Stimulated activated naive CD8-positive, alpha-beta T cell treated with anti-CD3 and anti-CD28 coated beads, Interleukin-15, Interleukin-2, amounts not matched to agents 100 U/mL and 50 U/mL, for 24 hours (primary cell): ENCODE data around the gene CCDC93.

ENCODE experiments used
- ATAC-seq: fragments of 150-1000 bp; cut with Tn5 transposase; one replicate; pipeline ENCODE4 v1.10.0; 2021
- DNase-seq: peaks from one replicate; pipeline ENCODE4 v3.0.0; 2021

Gene CCDC93

DNA sequence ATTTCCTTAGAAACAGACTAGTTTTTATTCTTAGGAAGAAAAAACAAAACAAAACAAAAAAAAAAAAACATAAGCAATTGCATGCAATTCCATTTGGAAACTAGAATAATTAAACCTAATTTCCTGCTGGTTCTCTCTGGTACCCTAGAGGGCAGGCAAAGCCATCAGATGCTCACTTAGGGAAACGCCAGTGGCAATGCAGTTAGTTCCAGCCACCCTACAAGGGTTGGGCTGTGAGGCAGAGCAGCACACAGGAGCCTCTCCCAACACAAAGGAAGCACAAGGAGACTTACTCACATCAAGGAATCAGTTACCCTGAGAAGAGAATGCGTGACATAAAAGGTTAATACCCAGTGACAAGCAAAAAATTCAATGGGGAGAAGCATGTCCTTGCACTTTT lies 28.8 kb downstream of the CCDC93 start:
- no peak for ATAC-seq
- DNase-seq = no peak

DNA sequence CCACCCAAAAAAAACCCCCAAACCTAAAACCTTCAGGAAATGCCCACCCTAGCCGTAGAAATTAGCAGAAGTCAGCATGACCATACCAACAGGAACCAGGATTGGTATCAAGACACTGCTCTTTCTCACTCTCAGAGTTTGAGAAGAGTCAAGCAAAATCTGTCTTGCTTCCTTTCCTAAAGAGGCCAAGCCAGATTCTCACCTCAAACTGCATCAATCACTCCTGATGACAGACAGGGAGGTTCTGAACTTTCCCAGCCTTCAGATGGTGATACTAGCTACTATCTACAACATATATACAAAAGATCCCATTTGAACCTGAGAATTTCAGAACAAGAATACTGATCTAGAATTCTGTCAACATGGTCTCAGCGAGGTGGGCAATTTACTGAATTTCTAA lies 29.7 kb downstream of the CCDC93 start:
- DNase-seq = no peak
- no peak for ATAC-seq

DNA sequence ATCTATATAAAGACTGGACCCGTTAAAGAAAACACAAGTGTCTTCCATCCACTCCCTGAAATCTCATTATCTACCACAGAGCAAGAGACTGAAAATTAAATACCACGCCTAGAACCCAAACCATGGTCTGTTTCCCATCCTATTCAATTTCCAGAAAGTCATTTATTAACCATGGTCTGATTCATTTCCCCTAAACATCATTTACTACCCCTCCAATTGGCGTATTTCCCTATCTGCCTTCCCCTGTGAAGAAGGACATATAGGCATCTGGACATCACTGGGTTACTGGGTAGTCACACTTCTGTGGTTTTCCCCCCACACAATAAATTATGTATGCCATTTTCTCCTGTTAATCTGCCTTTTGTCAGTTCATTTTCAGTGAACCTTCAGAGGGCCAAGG lies 30.8 kb downstream of the CCDC93 start:
- no peak for ATAC-seq
- no peak for DNase-seq

DNA sequence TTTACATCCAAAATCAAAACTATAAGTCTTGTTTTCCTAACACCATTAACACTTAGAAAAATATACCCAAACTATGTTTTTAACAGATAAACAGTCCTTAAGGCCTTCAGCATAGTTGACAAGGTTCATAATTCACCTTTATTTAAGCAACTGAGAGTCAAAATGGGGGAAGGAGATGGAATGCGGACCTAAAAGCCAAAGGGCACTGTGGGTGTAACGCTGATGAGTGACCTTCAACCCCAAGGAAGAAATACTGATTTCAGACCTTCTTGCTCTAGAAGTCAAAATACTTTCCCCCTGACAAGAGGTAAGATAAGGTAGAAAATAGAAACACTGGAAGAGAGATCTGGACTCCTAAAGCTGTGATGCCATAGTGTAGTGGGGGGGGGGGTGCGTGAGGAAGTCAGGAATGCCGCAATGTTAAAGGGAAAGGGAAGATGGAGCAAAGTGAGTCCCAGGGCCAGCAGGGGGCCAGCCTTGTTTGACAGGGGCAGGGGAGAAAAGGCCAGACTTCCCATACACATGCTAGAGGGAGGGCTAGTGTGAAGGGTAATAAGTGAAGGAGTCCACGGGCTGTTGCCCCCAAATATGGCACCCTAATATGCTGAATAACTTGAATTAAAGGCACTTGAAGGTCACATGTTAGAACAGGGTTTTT lies 31.4 kb downstream of the CCDC93 start:
- no peak for ATAC-seq
- DNase-seq = no peak

DNA sequence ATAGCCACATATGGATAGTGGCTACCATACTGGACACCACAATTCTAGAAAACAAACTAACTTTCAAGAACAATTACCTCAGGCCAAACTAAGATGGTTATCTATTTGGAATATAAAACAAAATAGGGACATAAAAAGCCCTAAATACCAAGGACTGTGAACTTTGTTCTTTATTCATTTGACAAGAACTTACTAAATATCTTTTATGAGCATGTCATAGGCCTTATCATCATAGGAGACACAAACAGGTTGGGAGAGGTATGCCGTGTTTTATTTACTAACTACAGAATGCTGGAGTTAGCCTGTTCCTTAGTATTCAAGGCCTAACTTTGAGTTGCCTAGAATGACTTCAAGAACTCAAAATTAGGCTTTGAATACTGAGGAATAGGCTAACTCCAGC lies 32.1 kb downstream of the CCDC93 start:
- ATAC-seq = no peak
- DNase-seq = no peak

DNA sequence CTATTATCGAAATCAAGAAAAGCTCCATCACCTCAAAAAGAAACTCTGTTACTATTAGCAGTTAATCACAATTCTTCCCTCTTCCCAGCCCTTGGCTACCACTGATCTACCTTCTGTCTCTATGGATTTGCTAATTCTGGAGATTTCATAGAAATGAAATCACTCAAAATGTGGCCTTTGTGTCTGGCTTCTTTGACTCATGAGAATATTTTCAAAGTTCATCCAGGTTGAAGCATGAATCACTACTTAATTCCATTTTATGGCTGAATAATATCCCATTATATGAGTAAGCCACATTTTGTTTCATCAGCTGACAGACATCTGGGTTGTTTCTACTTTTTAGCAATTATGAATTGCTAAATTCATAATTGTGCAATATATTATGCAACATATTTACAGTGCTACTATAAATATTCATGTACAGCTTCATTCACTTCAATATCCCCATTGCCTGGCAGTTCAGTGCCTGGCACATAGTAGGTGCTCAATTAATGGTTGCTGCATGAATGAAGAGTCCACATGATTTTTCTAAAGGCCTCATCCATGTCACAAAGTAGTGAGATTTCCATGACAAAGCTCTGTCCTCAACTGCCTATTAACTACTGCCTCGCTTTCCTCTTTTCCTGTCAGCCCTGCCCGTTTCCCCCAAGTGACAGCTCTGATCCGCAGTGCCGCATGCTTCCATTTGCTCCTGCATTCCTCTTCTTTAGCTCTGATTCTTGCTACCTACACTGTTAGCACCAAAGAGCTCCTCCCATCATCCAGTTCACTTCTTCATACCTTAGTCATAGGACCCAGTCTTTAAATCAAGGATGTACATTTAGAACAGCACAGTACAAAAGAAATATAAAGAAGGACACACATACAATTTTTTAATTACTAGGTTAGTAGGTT lies 32.8 kb downstream of the CCDC93 start:
- no peak for DNase-seq
- ATAC-seq = no peak

DNA sequence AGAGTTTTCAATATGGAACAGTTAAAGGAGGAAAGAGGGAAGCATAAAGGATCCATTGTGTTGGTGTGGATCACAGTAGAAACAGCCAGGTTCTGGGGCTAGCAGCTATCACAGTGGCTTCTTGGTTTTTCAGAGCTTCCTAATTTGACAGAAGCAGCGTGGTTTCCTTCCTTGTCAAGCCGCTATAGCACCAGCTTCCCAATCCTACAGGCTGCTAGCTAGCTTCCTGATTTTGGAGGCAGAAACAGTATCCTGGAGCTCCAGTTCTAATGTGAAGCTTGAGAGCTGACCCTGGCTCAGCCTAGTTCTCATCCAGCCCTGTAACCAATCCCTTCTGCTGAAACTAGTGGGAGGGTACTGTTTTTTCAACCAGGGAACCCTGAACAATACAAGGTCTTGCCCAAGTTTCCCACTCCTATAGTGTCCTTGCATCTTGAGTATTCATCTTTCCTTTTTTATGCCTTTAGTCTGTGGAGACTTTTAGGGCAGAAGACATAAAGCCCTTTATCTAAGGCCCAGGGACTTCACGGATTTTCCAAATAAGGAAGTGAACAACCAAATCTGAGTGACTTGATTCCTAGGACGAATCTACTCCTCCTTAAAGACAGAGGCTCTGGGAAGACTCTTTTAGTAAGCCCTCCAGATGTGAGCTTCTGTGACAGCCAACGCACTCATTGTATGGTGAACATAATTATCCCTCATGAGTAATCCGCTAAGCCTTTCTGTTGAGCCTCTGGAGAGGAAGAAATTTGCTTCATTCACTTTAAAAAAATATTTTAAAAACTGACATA lies 33.8 kb downstream of the CCDC93 start:
- ATAC-seq = no peak
- no peak for DNase-seq

DNA sequence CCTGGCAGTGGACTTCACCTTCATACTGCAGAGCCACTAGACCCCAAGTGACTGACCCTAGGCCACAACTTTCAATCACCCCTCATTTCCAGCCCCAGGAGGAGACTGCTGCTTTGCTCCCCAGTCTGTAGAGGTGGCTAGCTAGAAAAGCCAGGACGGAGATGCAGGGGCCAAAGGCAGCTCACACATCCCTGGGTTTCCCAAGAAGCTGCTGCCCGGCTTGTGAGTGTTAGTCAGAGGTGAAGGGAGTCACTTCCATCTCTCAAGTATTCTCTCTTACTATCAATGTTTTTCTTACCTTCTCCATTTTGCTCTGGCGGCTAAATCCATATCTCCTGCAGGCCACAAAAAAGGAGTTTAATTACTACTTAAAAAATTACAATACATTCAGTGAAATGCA lies 36.2 kb downstream of the CCDC93 start:
- no peak for ATAC-seq

DNA sequence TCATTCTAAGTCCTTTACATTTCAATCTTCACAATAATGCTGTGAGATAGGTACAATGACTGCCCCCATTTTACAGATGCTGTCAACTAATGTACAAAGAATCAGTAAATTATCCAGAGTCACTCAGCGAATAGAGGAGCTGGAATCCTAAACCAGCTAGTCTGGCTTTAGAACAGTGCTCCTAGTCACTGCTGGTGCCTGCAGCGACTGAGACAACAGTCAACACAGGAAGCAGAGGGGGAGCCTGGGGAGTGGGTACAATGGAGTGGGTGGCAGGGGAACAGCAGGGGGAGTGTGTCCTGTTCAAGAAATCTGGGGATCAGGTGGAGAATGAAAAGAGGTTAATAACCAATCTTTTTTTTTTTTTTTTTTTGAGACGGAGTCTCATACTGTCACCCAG lies 37.3 kb downstream of the CCDC93 start:
- no peak for DNase-seq
- no peak for ATAC-seq

More for the DNA sequence above, 36.2 kb downstream of the CCDC93 start:
- no peak for DNase-seq

DNA sequence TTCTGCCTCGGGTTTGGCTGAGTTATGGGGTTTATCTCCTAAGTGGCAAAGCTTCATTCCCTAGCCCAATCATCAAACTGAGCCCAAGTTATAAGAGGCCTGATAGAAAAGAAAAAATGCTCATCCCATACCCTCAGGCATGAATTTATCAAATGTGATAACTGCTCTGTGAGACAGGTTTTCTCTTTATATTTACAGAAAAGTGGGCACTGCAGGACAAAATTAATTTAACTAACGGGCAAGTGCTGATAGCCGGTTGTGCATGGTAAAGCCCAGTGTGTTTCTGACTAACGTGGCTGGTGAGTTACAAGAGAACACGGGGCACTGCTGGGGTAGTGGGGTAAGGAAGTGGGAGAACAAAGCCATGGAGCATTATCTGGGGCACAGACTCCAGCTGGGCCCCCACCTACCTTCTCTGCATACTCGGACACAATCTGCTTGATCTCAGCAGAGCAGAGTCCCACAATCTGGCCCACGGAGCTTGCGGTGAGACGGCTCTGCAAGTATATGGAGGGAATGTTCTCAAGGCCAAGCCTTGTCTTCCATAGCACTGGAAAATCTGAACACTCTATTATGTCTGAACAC lies 40.3 kb downstream of the CCDC93 start:
- no peak for DNase-seq
- no peak for ATAC-seq

DNA sequence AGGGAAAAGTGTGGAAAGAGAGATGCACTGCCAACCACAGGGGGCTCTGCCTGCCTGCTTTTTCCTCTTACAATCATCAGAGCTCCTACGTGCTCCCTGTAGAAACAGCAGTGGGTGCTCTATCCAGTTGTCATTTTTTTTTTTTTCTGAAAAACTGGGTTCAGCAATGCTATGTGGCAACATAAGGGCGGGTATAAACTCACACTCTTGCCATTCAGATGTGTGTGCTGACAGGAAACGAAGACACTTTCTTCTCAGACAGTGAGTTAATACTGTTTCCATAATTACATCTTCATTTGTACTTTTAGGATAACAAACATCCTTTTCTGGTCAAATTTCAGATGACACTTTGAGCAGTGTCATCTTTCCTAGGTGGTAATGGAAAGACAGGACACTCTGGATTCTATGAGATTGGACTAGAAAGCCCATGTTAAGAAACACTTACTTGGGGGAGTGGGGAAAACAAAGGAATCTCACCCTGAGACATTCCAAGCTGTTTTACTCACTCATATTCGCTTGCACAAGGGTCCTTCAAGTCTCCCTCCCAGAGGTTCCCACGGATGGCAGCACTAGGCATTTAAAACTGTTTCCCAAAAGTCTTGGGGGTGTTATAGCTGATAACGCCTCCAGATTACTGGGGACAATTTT lies 41.3 kb downstream of the CCDC93 start:
- no peak for ATAC-seq
- DNase-seq = no peak

DNA sequence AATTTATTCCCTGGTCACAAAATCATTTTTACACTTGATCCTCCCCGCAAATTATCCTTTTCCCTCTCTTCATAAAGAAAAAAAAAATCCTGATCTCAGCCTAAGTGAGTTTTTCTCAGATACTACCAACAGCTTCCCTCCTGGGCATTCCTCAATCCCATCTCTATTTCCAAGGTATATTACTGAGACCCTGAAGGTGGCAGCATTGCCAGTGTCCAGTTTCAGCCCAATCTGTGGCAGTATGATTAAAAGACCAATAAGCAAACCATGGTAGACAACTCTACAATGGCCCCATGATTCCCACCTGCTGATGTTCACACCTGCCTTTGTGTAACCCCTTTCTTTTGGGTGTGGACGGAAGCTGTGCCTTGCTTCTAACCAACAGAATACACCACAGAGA lies 45.1 kb downstream of the CCDC93 start:
- ATAC-seq = no peak
- no peak for DNase-seq

DNA sequence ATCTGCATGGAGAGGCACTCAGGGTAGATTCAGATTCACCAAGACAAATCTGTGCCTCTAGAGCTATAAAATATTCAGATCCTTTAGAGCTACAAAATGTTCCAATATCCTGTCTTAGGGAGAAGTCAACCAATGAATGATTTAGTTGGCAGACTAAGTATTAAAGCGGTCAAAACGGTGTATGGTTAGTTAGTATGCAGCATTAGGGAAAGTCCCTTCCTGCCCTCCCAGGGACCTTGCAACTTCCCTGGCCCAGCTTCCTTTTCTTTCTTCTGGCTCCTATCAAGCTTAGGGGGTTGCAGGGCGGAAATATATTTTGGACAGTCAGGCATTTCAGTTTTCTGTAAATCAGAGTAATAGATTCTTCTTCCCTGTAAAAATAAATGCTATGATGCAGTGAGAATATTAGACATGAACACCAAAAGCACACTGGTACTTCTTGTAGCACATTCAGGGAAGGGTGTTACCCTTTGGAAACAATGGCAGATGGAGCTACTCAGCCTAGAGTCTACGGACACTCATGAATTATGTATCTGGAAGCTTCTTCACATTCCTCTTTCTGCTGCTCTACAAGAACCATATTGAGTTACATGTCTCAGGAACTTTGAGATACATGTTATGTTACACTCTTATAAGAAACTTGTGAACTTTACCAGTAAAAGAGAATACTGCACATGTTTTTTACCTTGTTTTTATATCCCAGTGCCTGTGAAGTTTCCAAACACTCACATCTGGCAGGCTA lies 45.7 kb downstream of the CCDC93 start:
- no peak for ATAC-seq
- no peak for DNase-seq

DNA sequence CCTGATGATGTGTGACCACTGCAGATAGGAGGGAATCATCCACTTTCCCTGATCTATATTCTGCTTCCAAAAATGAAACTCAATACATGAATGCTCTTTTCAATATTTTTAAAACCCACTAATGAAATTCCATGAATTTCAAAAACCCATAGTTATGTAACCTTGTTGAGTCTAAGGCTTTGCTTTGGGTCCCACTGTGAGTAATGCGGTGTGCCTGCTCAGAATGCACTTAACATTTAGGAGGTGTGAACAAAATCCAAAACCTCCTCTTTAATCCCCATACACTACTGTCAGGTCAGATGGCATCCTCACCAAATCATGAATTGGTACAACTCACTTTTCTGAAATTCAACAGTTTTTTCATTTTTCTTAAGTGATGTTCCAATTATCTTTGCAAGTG lies 50.4 kb downstream of the CCDC93 start:
- DNase-seq (no peak), ATAC-seq (no peak)

DNA sequence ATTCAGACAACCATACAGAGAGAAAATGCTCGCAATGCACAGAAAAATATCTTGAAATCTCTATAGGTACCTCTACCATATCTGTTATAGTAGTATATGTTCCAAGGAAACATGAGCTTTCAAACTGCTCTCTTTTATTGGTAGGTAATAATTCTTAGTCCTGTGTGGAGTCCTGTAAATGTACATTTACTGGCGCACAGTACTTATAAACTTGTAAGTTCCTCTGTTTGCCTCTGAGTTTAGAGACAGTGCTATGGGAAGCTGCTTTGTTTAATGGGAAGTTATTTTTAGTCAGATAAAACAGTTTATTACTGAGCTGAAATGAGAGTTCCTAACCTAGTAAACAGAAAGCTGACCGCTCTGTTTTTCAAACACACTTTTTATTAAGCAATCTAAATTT lies 52.7 kb downstream of the CCDC93 start:
- ATAC-seq (no peak), DNase-seq (no peak)

DNA sequence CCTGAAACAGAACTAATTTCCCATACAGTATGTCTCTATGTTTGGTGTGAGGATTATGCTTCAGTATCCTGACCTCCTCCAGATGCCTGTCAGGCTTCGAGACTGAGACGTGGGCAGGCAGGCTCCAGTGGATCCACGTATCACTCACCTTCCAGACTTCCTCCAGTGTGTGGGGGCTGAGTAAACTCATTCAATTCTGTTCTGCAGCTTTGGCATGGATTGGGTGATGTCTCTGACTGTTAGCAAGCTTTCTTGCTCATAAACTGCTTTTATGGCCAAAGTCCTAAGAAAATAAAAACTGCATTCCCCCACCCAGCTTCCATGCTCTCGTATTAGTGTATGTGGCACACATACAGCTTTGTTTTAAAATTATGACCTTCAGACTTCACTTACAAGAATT lies 53.6 kb downstream of the CCDC93 start:
- no peak for DNase-seq
- no peak for ATAC-seq

DNA sequence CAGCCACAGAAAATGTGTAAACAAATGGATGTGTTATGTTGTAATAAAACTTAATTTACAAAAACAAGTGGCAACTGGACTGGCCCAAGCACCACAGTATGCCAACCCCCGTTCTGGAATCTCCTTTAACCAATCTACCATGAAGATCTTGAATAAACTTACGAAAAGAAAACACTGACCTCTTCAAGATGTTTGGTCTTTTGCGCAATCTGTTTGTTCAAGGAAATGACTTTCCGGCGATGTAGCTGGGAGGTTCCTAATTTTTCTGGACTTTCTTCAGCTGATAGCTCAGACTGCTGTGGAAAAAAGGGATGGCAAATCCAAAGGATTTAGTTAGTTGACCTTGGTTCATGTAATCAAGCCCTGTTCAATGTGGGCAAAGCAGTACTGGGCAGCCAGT lies 55.7 kb downstream of the CCDC93 start:
- DNase-seq (no peak), ATAC-seq (no peak)

DNA sequence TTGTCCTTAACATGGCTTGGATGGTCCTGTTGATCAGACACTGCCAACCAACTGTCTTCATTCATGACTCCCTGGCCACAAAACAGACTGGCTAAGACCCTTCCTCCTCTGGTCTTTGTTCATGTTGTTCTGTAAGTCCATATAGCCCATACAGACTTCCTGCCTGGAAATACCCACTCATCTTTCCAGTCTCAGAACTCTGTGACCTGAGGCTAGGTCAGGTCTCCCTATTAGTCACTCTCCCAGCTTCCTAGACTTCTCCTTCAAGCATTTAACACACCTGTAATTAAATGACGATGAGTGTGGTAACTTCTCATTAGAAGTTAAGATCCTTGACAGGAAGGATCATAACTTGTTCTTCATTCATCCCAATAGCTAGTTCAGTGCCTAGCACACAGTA lies 56.3 kb downstream of the CCDC93 start:
- DNase-seq (no peak), ATAC-seq (no peak)

DNA sequence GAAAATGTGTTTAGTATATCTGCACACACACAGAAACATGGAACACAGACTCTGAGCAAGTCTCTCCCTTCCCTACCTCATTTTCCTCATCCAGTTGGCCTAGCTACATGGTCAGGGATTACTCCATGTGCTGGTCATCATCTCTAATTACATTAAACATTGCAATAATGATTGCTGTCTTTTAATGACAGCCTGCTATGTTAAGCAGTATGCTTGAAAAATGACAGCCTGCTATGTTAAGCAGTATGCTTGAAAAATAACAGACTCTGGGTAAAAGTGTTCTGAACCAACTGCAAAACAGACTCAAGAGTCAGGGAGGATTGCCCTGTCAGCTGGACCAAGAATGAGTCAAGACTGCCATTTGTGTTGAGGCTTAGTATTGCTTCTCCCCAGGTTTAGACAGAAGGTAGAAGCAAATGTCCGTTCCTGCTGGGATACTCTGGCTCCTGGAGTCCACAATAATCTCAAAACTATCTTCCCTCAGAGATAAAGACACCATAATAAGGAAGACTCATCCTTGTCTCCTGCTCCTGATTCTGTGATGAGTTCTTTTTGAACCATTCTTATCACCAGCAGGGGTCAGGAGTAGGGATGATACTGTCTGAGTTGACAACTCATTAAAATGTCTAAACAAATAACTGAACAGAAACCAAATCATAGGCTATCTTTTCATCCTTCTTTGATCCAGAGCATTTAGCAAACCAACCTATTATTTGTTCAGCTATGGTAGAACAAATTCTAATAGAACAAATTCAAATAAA lies 57.7 kb downstream of the CCDC93 start:
- DNase-seq = no peak
- ATAC-seq = no peak

DNA sequence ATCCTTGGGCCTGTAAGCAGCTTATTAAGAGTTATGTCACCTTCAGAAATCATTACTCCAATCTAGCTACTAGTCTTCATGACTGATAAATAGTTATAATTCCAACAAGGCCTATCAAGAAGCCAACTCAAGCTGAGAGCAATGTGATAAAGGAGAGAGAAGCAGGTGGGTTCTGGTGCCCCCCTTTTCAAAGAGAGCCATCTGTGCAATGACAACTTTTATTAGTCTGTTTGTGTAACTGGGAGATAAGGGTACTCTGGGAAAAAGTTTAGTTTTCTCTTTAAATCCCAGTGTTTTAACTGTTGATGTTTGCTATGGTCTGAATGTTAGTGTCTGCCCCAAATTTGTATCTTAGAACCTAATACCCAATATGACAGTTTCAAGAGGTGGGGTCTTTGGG lies 60.6 kb downstream of the CCDC93 start:
- ATAC-seq (no peak), DNase-seq (no peak)

DNA sequence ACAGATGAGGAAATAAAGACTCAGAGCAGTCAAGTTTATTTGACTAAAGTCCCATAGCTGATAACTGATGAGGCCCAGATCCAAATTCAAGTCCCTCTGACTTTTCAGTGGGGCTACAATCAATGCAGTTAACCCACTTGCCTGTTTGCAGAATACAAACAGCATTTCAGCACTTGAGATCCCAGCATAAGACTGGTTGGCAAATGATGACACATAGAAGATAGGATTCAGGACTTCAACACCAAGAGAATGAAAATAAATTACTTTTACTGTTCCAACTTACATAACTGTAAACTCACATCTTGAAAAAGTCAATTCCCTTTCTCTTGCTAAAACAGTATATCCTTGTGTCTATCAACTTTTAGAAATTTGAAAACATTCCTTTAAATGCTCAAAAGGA lies 61.2 kb downstream of the CCDC93 start:
- no peak for ATAC-seq
- DNase-seq = no peak
